NT2/D1 (cell line): ENCODE data around the gene GAB3.

Source experiments
- SUZ12 ChIP-seq: IDR thresholded peaks from 2 replicates; pipeline ENCODE4 v1.6.1; 2011; ENCODE audit not compliant: insufficient read length, insufficient read depth; ENCODE audit errors: extremely low read depth
- YY1 ChIP-seq: IDR thresholded peaks from 2 replicates; pipeline ENCODE4 v1.6.1; 2011; ENCODE audit not compliant: insufficient read length, insufficient read depth
- ZNF274 ChIP-seq: IDR thresholded peaks from 2 replicates; pipeline ENCODE4 v1.6.1; 2011; ENCODE audit warnings: mild to moderate bottlenecking, low read depth, low read length

GRCh38 chrX:154714925-154715324, 36.0 kb downstream of the GAB3 start:
- no peak for TF ChIP-seq YY1
- no peak for TF ChIP-seq ZNF274
- TF ChIP-seq SUZ12: no peak
